GM18498 (cell line): Measurements from ENCODE around the gene CHURC1.
"Not testable (repeated sequence)": the region's sequence is repeated elsewhere in the genome, so short reads cannot be mapped to it uniquely, and the experiment has no call there.

Experiments
- ATAC-seq: cut with Tn5 transposase; IDR thresholded peaks from one replicate; pipeline ENCODE4 v1.9.1; 2021; ENCODE audit warnings: mild to moderate bottlenecking, moderate library complexity; ENCODE audit not compliant: unreplicated experiment

The CHURC1 gene

DNA sequence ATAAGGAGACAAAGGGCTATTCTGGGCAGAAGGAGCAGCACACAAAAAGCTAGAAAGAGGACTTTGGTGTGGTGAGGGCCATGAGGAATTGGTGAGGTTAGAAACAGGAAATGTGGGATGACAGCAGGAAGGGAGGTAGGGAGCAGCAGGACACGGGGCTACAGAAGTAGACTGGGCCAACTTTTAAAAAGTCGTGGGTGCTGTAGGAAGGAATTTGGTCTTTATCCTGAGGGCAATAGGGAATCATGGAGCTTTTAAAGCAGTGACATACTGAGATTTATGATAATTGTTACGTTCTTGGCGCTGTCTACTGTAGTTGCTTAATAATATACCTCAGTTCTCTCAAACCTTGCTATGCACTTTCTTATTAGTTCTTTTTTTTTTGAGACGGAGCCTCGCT, 8.2 kb upstream of the CHURC1 start:
- ATAC-seq = no peak

DNA sequence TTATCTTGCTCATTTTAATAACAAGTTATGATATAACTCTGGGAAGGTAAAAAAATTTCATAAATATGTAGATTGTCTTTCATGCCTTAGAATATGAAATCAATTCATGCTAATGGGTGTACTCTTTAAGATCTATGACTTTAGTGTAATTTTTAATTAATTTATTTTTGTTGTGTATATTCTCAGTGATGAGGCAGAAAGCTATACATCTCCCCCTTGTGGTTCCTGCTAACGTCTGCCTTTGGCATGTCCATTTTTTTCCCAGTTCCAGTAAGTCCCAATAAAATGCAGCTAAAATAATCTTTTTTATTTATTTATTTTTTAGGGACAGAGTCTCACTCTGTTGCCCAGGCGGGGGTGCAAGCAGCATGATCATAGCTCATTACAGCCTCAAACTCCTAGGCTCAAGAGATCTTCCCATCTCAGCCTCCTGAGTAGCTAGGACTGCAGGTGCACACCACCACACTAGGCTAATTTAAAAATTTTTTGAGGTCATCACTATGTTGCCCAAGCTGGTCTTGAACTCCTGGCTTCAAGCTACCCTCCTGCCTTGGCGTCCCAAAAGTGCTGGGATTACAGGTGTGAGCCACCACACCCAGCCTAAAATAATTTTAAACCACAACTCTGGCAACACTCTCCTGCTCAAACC, 3.3 kb upstream of the CHURC1 start:
- no peak for ATAC-seq

DNA sequence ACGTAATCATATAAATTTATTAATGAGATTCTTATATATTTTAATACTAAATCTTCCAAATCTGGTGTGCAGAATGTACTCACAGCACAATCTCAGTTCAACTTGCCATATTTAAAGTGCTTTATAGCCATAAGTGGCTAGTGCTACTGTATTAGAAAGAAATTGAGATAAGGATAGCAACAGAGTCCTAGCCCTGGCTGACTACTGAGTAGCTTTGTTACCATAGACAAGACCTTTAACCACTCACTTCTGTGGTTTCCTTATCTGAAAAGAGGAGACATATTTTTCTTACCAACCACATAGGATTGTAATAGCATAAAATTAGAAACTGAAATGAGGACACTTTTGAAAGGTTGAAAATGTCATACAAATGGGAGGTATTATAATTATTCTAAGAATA, 2.0 kb upstream of the CHURC1 start:
- no peak for ATAC-seq

GRCh38 chr14:64913477-64913876, 778 bp upstream of the CHURC1 start:
- not testable (repeated sequence) for ATAC-seq

GRCh38 chr14:64915029-64915424, 772 bp downstream of the CHURC1 start:
- ATAC-seq = no peak

DNA sequence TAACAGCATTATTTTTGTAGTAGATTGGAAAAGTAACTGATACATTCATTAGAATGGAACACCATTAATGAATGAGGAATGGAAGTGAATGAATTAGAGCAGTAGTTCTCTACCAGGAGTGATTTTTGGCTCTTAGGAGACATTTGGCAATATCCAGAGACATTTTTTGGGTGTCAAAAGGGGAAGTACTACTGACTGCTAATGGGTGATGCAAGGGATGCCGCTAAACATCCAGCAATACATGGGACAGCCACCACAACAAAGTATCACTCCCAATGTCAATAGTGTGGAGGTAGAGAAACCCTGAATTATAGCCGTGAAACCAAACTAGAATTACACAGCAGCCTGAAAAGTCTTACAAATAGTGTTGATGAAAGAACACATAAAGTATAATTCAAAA, 1.5 kb downstream of the CHURC1 start:
- ATAC-seq = no peak

DNA sequence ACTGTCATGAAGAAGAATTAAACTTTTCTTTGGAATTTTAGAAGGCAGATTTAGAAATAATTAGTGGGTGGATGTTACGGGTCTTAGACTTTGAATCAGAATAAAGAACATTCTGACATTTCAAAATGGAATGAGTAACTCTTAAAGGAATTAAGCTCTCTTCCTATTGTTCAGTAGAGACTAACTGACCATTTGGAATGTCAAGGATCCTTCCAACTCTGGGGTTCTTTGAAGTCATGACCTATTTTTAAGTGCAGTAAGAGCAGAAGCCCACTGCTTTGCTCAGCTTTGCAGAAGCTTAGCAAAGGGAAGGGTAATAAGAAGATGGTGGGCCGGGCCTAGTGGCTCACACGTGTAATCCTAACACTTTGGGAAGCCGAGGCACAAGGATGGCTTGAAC, 4.0 kb downstream of the CHURC1 start:
- ATAC-seq = no peak

DNA sequence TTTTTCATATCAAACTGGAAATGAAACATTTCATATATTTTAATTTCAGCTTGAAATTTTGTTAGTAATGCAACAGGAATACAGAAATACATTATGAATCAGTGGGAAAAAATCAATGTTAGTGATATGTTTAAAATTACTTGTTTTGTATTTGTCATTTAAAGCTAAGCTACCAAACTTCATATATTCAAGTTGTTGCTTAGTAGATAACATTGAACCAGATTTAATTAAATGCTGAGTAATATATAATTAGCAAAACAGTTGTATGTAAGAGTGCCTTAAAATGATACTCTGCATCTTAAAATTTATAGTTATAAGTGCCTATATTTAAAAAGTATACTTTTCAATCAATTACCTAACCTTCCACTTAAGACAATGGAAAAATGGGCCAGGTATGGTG, 5.0 kb downstream of the CHURC1 start:
- no peak for ATAC-seq

- no peak for ATAC-seq
These were observed 5.4 kb downstream of the CHURC1 start for GRCh38 chr14:64919618-64920017.

DNA sequence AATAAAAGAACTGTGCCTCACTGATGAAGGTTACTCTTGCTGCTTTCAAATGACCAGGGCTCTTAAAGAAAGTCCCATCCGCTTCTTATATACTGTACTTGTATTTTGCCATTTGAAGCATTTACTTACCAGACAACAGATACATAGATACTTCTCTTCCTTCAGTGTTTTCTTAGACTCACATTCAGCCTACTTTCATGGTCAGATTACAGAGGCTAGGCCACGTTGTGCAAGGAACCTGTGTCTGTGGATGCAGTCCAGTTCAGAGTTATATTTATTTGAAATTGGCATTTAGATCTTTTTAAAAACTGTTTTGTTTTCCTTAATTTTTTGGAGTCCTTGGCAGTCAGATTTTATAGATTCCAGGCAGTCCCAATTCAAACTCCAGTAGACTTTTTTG, 6.2 kb downstream of the CHURC1 start:
- no peak for ATAC-seq

GRCh38 chr14:64923015-64923414, 8.8 kb downstream of the CHURC1 start:
- ATAC-seq = no peak

- ATAC-seq = no peak
These were observed 12.2 kb downstream of the CHURC1 start for GRCh38 chr14:64926398-64926995.

- ATAC-seq = no peak
These were observed 12.8 kb downstream of the CHURC1 start for GRCh38 chr14:64927031-64927430.

- ATAC-seq = peak; percentile 90
These were observed 14.2 kb downstream of the CHURC1 start for GRCh38 chr14:64928239-64929013.

DNA sequence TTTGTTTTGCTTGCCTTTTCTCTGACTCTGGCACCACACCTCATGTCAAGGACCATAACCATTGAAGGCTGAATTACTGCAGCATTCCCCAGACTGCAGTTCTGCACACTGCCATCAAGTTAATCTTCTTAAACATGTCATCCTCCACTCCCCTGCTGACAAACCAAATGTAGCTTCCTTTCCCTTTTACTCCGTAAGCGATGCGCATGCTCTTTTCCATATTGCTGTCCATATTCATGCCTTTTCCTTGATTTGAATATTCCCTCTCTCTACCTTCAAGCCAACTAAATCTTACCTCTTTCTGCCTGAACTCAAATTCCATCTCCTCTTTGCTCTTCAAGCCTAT, 14.7 kb downstream of the CHURC1 start:
- ATAC-seq = no peak

GRCh38 chr14:64930085-64930843, 16.0 kb downstream of the CHURC1 start:
- ATAC-seq = no peak

GRCh38 chr14:64931123-64931522, 16.9 kb downstream of the CHURC1 start:
- ATAC-seq = no peak

DNA sequence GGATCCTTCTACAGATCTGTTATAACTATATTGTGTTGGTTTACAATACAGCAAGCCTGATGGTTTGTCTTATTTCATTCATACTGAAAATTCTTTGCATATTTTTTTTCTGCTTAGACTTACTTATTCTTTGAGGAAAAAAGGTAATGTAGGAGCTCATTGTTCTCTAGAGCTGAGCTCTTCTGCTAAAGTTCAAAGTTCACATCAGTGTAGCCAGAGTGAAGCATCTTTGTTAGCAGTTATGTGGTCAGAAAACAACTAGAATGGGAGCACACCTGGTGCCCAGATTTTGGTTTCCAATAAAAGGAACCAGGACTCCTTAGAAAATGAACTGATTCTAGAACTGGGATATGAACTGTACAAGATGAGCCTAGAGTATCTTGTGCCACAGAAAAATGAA, 18.0 kb downstream of the CHURC1 start:
- ATAC-seq = no peak

- ATAC-seq = no peak
These were observed 20.2 kb downstream of the CHURC1 start for GRCh38 chr14:64934338-64934929.

DNA sequence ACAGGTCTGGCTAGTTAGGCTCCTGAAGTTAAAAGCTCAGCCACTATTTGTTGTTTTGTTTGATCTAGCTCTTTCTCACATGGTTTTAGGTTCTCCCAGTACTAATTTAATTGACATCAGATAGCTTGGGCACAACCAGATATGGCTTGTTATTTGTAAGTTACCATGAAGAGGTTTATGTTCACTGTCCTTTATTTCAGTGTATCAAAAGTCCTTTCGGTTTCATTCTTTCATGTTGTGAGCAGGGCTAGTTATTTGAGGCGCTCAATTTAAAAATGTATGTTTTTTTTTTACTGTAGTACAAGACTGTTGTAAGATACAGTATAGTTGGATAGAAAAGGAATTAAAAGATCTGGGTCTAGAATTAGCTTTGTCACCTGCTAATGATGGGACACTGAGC, 21.3 kb downstream of the CHURC1 start:
- ATAC-seq = no peak

- no peak for ATAC-seq
These were observed 23.0 kb downstream of the CHURC1 start for GRCh38 chr14:64937171-64937820.
